Measurements from ENCODE around the gene CEL.

Gene CEL

GRCh38 chr9:133030317-133031129 lies 31.3 kb upstream of the CEL start, which contains the start of gene GTF3C5:
GTF3C5 (plus strand) TSS chr9:133030997; CDS start chr9:133031012, 15 bp downstream.
- H3K4me3 ChIP-seq (ENCODE audit: low read length) = peak within 1 kb of the TSS; percentile 96
- peak; percentile 99 for DNase-seq (ENCODE audit: low read depth)
- TF ChIP-seq CTCF (conservative IDR thresholded peaks at IDR 0.05; ENCODE audit: low read length) = no peak

- peak overlapping the region; percentile 96 for H3K4me3 ChIP-seq (ENCODE audit: low read length)
- DNase-seq (ENCODE audit: low read depth) = no peak
- no peak for TF ChIP-seq CTCF (conservative IDR thresholded peaks at IDR 0.05; ENCODE audit: low read length)
These were observed 30.7 kb upstream of the CEL start for GRCh38 chr9:133031130-133031422.

GRCh38 chr9:133031496-133031911 lies 30.3 kb upstream of the CEL start:
- no peak for DNase-seq (ENCODE audit: low read depth)
- H3K4me3 ChIP-seq (ENCODE audit: low read length) = peak overlapping the region; percentile 96
- no peak for TF ChIP-seq CTCF (conservative IDR thresholded peaks at IDR 0.05; ENCODE audit: low read length)

- H3K4me3 ChIP-seq (ENCODE audit: low read length) = peak overlapping the region; percentile 96; the same call in 1 of the 2 replicates
- DNase-seq (ENCODE audit: low read depth) = no peak
- no peak for TF ChIP-seq CTCF (conservative IDR thresholded peaks at IDR 0.05; ENCODE audit: low read length)
These were observed 29.6 kb upstream of the CEL start for GRCh38 chr9:133032171-133032570.

GRCh38 chr9:133035669-133036068 lies 26.1 kb upstream of the CEL start:
- TF ChIP-seq CTCF (conservative IDR thresholded peaks at IDR 0.05; ENCODE audit: low read length) = no peak
- no peak overlapping the region for H3K4me3 ChIP-seq (ENCODE audit: low read length)
- peak; percentile 3 for DNase-seq (ENCODE audit: low read depth)

- TF ChIP-seq CTCF (conservative IDR thresholded peaks at IDR 0.05; ENCODE audit: low read length) = no peak
- no peak for DNase-seq (ENCODE audit: low read depth)
- H3K4me3 ChIP-seq (ENCODE audit: low read length) = no peak overlapping the region
These were observed 23.8 kb upstream of the CEL start for GRCh38 chr9:133037775-133038515.
